Measurements from ENCODE around the gene ZSWIM6. TPM values are rescaled to one million over a fixed set of nuclear protein-coding genes. Genes with fewer than 3 reads are reported as not detected.

ZSWIM6 gene
- total RNA-seq, 4 donors from 2014 or later = 13.3 to 19.4 (median 16.0) TPM

- H3K27ac ChIP-seq = no peak overlapping the region
- no peaks in the 10 kb centered on the region for H3K36me3 ChIP-seq
- no peak for DNase-seq
- TF ChIP-seq CTCF (IDR thresholded peaks at IDR 0.05) (no peak), POLR2A (IDR thresholded peaks at IDR 0.05) (no peak)
- H3K9me3 ChIP-seq = no peaks in the 10 kb centered on the region
- H3K27me3 ChIP-seq = no peaks in the 10 kb centered on the region
- no peaks in the 10 kb centered on the region for H3K4me1 ChIP-seq
- H3K4me3 ChIP-seq = no peak overlapping the region
Observed at GRCh38 chr5:61569353-61569752, 237.3 kb downstream of the ZSWIM6 start.

- H3K27ac ChIP-seq = no peak overlapping the region
- DNase-seq = no peak
- H3K9me3 ChIP-seq = no peaks in the 10 kb centered on the region
- no peaks in the 10 kb centered on the region for H3K27me3 ChIP-seq
- no peaks in the 10 kb centered on the region for H3K4me1 ChIP-seq
- H3K4me3 ChIP-seq = no peak overlapping the region
- no peak for TF ChIP-seq CTCF (IDR thresholded peaks at IDR 0.05)
- no peak for TF ChIP-seq POLR2A (IDR thresholded peaks at IDR 0.05)
- no peaks in the 10 kb centered on the region for H3K36me3 ChIP-seq
Observed at GRCh38 chr5:61570767-61571166, 238.7 kb downstream of the ZSWIM6 start.

- no peak for DNase-seq
- Histone ChIP-seq H3K27ac (no peak overlapping the region), H3K4me3 (no peak overlapping the region), H3K36me3 (no peaks in the 10 kb centered on the region), H3K4me1 (no peaks in the 10 kb centered on the region), H3K27me3 (no peaks in the 10 kb centered on the region), H3K9me3 (no peaks in the 10 kb centered on the region)
- no peak for TF ChIP-seq CTCF (IDR thresholded peaks at IDR 0.05)
- no peak for TF ChIP-seq POLR2A (IDR thresholded peaks at IDR 0.05)
Observed at GRCh38 chr5:61572959-61573358, 240.9 kb downstream of the ZSWIM6 start.

GRCh38 chr5:61575103-61575502 is 243.0 kb downstream of the ZSWIM6 start:
- DNase-seq = no peak
- Histone ChIP-seq H3K36me3 (no peaks in the 10 kb centered on the region), H3K27ac (no peak overlapping the region), H3K27me3 (no peaks in the 10 kb centered on the region), H3K9me3 (no peaks in the 10 kb centered on the region), H3K4me1 (no peaks in the 10 kb centered on the region), H3K4me3 (no peak overlapping the region)
- TF ChIP-seq CTCF (IDR thresholded peaks at IDR 0.05) (no peak), POLR2A (IDR thresholded peaks at IDR 0.05) (no peak)

GRCh38 chr5:61575581-61575980 is 243.5 kb downstream of the ZSWIM6 start:
- Histone ChIP-seq H3K27me3 (no peaks in the 10 kb centered on the region), H3K27ac (no peak overlapping the region), H3K36me3 (no peaks in the 10 kb centered on the region), H3K9me3 (no peaks in the 10 kb centered on the region), H3K4me1 (no peaks in the 10 kb centered on the region), H3K4me3 (no peak overlapping the region)
- DNase-seq = no peak
- TF ChIP-seq POLR2A (IDR thresholded peaks at IDR 0.05) (no peak), CTCF (IDR thresholded peaks at IDR 0.05) (no peak)

GRCh38 chr5:61576556-61576955 is 244.5 kb downstream of the ZSWIM6 start:
- no peaks in the 10 kb centered on the region for H3K36me3 ChIP-seq
- no peaks in the 10 kb centered on the region for H3K27me3 ChIP-seq
- H3K4me1 ChIP-seq = no peaks in the 10 kb centered on the region
- H3K27ac ChIP-seq = no peak overlapping the region
- TF ChIP-seq CTCF (IDR thresholded peaks at IDR 0.05) (no peak), POLR2A (IDR thresholded peaks at IDR 0.05) (no peak)
- no peaks in the 10 kb centered on the region for H3K9me3 ChIP-seq
- H3K4me3 ChIP-seq = no peak overlapping the region
- DNase-seq = no peak

All from Peyer's patch (tissue), 4 donors.